G401 (cell line): Measurements from ENCODE around the gene GNA12. TPM values are rescaled to one million over a fixed set of nuclear protein-coding genes. Genes with fewer than 3 reads are reported as not detected.

Experiments
- DNase-seq: peaks from one replicate; pipeline ENCODE4 v3.0.0-alpha.2; 2015; ENCODE audit warnings: low spot score
- in situ Hi-C: cut with HindIII; loops from 2 replicates; pipeline ENCODE4 v1.10.0; 2016; ENCODE audit warnings: low sequenced_read_pairs, mixed read lengths
- total RNA-seq: library from RNA; depleted of rRNA; stranded (reverse); fragments of >200 nt; shearing (Covaris generic); gene quantifications from 2 replicates; pipeline ENCODE4 v1.2.3, GENCODE V29; 2014

Gene GNA12
- total RNA-seq, 1 experiment from 2014 or later: 17.7 TPM

DNA sequence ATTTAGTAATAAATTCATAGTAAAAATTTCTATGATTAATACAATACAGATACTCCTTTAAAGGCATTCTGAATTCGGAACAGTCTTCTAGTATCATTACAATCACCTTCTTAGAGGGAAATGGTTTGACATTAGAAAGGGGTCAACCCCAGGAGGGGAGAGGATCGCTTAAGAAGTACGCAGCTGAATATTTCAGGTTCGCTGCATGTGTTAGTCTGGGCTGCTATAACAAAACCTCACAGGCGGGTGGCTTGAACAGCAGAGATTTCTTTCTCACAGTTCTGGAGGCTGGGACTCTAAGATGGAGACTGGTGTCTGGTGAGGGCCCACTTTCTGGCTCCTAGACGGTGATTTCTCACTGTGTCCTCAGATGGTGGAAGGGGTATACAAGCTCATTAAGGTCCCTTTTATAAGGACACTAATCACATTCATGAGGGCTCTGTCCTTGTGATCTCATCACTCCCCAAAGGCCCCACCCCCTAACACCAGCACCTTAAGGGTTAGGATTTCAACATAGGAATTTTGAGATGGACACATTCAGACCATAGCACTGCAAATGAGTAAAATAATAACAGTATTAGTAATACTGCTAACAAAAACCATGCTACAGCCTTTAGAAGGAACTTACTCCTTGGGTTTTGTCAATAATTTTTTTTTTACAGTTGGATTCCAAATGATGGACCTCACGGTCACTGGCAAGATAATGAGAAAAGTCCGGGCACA lies 34.0 kb downstream of the GNA12 start:
- DNase-seq: no peak
- in situ Hi-C loops: no loop called here

DNA sequence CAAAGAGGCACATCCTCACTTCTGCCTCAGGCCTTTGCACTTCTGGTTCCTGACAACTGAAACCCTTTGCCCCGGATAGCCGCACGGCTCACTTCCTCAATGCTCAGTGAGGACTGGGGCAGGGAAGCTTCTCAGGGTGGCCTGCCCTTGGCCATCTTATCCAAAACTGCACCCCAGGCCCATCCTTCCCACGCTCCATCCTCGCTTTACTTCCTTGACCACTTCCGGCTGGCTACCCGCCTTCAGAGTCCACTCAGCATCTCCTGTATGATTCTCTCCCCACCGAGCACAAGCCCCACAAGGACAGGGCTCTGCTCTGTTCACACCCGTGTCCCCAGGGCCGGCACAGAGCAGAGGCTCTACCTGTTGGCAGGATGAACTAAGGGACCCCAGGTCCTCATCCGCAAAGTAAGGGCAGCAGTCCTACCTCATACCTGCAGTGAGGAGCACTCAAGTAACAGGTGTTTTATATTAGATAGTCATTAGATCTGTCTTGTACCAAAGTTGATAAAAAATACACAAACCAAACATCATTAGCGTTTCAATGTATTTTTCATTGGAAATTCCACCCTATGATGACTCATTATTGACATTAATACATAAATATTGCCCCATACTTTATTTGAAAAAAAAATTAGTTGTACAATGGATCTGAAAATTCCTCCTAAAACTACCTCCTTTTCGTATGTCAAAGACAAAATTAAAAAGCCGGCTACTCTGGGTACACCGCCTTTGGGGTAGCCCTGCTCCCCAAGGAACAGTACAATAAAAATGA lies 35.0 kb downstream of the GNA12 start:
- in situ Hi-C loops: no loop called here
- DNase-seq: no peak

DNA sequence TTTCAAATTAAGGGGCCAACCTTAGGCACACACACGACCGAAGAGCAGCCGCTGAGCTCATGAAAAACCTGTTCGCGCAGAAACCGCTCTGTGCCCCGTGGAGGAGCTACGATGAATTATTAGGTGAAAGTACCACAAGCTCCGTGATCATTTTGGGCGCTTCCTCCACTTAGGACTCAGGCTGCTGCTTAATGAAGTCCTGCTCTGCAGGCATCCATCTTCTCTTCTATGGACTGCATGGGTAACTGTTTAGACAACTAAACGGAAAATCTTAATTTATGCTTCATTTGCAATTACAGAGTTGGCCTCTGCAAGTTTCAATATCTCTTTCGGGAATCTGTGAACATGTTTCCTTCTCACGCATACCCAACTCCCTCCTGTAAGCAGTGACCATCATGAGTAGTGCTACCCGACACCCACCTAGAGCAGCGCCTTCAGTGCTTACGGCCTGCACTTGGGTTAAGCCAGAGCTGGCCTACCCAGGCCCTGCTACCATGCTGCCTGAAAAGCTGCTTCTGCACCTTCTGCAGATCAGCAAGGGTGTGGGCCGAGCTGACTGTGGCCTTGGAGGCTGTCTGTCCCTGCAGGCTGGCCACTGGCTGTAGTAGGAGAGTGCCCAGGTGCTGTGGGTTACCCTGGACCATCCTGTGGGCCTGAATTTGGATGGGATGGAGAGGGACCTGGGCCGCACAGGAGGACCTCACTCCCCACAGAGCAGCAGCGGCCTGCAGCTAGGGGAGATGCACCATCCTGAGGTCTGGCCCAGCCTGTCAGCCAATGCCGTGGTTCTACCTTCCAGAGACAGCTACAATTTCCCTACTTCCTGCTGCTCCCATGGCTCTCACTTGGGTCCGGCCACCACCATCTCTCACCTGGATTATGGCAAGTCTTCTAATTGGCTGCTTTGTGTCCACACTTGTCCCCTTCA lies 36.0 kb downstream of the GNA12 start:
- in situ Hi-C loops: no loop called here
- DNase-seq: no peak

DNA sequence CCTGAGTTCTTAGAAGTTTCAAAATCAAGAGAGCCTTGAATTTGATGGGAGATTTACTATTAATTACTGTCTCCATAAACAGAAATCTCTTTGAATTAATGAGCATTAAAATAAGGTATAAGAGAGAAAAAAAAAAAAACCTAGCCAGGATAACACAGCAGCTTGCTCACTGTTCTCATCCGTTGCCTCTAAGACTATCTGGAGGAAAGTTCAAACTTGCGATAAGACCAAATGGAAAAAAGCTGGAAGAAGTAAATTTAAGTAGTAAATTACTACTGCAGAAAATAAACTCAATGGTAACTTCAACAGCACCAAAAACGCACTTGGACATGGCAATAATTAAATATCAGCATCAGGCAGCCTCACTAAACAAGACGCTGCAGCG lies 36.7 kb downstream of the GNA12 start:
- DNase-seq: no peak
- in situ Hi-C loops: no loop called here

DNA sequence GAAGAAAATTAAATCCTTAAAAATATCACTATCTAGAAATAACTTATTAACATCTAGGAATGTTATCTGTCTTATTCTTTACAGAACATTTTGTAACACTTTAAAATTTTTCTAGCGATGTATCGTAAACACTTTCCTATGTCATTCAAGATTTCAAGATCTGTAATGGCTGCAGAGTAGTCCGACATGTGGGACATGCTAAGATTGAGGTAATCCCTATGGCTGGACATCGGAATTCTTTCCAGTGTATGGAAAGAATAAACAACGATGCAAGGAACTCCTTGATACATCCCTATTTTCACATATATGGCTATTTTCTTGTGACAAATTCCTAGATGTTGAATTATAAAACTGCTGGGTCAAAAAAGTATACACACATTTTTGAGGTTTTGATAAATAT lies 37.5 kb downstream of the GNA12 start:
- in situ Hi-C loops: no loop called here
- no peak for DNase-seq

DNA sequence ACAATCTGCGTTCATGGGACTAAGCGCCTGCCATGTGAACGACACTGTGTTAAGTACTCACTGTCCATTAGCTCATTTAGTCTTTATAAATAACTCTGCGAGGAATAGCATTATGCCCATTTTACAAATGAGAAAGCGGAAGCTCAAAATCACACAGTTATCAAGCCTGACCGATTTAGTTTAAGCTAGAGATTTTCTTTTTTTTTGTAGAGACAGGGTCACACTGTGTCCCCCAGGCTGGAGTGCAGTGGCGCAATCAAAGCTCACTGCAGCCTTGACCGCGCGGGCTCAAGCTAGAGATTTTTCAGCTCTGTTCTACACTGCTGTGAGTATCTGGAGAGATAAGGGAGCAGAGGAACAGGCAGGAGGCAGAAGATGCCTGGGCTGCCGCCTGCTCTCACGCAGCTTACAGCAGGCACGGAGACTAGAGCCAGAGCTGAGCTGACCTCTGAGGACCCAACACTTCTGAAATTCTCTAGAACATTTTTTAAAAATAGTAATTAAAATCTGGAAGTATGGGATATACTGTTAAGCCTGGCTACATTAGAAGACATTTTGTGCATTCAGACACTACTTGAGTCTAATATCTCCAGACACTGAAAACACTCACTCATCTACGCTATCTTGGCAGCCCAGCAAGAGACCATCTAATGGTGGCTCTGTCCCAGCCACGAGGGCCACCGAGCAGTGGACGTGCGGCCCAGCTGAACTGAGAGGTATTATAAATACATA lies 38.7 kb downstream of the GNA12 start:
- no peak for DNase-seq
- in situ Hi-C loops: no loop called here

DNA sequence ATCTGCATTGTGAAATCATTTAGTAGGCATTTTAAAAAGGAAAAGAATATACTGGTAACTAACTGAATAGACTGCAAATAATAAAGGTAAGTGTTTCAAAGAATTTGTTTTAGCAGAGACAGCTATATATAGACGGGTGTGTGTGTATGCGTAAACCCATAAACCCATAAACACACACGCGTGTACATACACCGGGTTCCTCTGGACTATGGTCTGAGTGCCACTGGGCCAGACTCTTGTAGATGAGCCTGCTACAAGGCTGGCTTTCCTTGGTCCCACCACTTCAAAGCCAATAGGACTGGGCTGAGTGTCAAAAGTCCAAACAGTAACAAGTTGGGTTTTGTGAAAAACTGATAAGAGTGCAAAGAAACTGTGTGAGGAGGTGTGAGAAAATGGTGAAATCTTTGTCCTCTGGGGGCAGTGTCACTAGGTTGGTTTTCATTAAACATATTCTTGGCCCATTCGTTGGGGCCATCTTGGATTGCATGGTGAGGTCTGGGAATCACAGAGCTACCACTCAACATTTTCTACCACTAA lies 39.8 kb downstream of the GNA12 start:
- in situ Hi-C loops: no loop called here
- DNase-seq: no peak

DNA sequence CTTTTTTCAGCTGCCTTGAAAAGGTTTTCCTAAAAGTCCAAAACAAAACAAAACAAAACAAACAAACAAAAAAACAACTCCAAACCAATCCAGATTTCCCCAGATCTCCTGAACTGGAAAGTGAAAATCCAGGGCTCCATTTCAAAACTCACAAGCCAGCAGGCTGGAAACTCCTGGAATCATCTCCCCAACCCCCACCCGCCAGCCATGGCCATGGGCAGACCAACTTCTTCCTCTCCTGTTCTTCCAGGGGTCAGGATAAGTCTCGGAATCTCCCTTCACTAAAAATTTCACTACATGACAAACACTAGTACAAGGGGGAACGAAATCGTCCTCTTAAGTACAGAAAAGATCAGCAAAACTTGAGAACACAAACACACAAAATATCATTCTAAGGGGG lies 40.4 kb downstream of the GNA12 start:
- DNase-seq: no peak
- in situ Hi-C loops: no loop called here

DNA sequence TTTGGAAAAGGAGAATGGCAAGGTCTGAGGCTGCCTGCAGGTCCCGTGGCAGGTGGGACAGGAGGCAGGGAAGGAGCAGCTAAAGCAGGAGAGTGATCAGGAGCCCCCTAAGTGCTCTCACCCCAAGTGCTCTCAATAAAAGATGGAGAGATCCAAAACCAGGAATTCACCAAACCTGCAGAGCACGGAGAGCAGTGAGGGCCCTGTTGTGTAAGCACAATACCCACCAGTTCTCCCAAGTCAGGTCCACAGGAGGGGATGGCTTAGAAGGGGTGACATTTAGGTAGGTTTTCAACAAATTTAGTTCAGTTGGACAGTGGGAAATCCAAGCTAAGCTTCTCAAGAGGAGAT lies 40.8 kb downstream of the GNA12 start:
- in situ Hi-C loops: no loop called here
- no peak for DNase-seq

DNA sequence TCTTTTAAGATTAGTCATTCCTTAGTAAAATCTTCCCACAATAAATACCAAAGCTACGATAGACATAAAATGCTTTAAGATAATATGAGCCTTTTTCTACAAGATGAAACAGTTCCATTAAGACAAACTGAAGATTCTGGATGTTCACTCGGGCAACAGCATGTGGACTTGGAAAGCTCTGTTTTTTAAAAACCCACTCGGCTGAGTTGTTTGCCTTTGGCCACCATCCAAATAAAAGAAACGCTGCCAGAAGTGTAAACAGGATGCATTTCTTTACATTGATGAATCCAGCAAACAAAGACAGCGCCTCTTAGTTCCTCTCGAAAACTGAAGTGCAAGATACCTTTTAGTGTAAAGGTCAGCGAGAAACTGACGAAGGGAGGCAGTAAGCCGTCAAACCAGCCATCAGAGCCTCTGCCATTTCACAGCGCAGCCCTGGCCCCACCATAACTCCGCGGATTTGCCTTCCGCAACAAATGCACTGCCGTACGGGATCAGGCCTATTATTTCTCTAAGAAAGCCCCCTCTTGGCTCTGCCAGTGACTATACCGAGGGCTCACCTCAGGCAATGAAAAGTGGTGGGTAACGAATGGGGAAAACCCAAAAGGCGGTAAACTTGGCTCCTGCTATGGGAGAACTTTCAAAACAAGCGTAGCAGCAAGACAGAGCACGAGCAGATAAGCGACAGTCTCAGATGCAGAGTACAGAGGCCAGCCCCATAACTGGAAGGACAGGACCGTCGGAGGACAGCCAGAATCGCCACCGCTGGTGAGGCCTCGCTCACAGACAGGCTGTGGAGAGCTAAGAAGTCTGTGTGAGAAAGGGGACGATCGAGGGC lies 41.4 kb downstream of the GNA12 start:
- DNase-seq: no peak

DNA sequence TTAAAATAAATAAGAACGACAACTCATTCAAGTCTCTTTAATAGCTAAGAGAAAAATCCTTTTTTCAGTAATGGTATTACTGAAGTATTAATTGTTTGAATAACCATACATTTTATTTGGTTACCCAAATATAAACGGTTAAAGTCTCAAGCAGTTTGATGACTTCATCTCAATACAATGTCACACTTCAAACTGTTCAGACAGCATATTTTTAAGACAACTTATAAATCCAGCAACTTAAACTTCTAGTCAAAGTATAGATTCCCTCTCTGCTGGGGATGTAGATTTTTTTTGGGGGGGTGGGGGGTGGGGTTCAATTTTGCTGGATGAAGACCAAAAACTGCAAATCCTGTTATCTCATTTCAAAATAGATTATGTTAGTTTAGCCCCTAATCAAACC lies 42.0 kb downstream of the GNA12 start:
- no peak for DNase-seq
- in situ Hi-C loops: no loop called here

More for the DNA sequence above, 41.4 kb downstream of the GNA12 start:
- in situ Hi-C loops: no loop called here

DNA sequence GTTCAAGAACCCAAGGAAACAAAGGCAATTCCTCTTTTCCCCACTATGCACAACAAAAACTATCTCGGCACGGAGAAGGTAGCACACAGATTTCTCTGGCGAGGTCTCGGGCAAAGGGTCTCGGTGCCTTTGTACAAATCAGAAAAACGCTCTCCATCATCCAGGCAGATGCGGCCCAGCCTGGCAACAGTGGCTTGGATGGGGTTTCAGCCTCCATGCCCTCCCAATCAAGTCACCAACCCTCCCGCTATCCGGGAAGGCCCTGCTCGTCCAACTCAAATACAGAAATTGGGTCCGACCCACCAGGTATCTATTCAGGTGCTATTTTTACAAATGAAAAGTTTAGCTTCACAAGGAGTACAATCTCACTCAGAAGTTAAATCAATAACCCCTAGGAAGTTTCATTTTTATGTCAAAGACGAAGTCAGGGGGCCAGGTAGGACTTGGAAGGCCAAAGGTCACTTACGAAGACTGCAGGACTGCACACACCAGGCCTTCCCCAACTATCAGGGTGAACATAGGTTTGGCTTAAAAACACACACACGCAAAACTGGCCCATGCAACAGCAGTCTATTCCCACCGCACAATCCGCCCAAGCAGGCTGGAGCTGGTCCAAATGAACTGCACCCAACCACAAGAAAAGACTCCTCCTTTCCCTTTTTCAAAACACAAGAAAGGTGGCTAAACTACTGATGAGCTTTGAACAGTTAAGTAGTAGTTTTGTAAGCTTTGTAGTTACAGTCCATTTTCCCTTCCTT lies 43.0 kb downstream of the GNA12 start:
- in situ Hi-C loops: no loop called here
- DNase-seq: no peak

DNA sequence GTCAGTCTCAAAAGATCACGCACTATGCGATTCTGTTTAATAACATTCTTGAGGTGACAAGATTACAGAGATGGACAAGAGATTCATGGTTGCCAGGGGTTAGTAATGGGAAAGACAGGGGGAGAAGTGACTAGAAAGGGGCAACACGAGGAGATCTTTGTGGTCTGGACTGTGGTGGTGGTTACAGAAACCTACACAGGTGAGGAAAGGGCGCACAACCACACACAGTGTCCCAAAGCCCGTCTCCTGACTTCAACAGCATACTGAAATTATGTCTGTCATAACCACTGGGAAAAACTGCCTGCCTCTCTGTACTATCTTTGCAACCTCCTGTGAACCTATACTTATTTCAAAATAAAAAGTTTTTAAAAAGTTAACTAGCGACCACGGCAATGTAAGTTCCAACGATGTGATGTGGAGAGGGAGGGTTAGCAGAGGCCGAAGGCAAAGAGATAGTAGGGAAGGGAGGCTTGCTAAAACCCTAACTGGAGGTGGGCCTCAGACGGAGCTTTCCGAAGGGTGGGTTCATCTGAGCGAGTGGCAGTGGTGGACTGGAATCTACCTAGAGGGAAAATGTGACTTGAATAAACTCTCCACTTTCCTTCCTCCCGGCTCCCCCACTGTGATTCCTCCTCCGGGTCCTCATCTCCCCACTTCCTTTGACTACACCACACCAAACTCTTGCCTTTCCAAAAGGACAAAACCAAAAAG lies 43.7 kb downstream of the GNA12 start:
- in situ Hi-C loops: no loop called here
- no peak for DNase-seq

DNA sequence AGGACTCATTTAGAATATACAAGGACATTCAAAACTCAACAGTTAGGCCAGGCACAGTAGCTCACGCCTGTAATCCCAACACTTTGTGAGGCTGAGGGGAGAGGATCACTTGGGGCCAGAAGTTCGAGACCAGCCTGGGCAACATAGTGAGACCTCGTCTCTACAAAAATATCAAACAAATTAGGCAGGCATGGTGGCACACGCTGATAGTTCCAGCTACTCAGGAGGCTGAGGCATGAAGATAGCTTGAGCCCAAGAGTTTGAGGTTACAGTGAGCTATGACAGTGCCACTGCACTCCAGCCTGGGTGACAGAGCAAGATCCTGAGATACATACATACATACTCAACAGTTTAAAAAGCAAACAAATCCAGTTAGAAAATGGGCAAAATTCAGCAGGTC lies 44.9 kb downstream of the GNA12 start:
- DNase-seq: no peak
- in situ Hi-C loops: no loop called here

DNA sequence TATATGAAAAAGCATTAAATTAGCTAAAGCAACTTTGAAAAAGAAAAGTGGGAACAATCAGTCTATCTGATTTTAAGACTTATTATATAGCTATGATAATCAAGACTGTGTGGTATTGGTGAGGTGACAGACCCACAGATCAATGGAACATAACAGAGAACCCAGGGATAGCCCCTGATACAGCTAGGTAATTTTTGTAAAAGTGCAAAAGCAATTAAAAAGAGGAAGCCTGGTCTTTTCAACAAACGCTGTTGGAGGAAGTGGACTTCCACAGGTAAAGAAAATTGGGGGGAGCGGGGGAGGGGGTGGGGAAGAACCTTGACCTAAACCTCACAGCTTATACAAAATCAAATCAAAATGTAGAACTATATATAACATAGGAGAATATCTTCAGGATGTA lies 45.4 kb downstream of the GNA12 start:
- in situ Hi-C loops: no loop called here
- DNase-seq: no peak

DNA sequence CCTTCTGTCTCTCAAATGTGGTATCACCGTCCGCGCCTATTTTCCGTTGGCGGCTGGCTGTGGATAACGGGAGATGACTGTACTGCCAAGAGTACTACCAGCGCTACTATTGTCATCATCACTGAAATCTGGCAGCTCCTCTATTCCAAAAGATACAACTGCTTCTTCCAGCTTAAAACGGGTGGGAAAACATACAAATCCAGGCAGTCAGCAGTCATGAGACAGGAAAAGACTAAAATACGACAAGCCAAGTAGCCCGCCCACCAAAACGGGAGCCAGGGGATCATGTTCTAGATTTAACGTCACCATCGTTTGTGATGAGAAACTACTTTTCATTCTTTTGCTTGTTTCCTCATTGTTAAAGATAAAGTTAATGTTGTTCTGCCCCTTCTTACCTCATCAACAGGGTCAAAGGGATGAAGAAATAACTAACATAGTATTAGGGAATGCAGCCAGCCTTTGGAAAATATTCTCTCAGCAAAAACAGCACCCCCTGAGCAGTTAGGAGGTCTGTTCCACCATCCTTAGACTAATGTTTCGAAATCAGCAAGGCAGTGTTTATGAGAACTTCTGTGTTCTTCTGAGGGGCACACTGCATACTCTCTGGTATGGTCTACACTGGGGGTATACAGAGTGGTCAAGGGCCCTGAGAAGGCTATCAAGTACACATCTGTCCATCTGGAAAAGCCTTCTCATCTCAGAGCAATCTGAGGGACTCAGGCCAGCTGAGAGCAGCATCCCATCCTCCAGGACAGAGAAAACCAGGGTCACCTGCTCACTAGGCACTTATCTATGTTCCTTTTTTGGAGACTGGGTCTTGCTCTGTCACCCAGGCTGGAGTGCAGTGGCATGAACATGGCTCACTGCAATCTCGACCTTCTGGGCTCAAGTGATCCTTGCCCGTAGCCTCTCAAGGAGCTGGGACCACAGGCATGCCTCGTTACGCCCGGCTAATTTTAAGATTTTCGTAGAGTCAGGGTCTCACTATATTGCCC lies 47.5 kb downstream of the GNA12 start:
- no peak for DNase-seq
- in situ Hi-C loops: no loop called here
